Measurements from ENCODE around the gene SSTR5.

Gene SSTR5

GRCh38 chr16:1048442-1049112 is 24.0 kb upstream of the SSTR5 start:
- Histone ChIP-seq H3K4me3 (ENCODE audit: low read length) (peak overlapping the region; percentile 25; the same call in 1 of the 2 replicates), H3K27ac (ENCODE audit: low read length) (no peak overlapping the region), H3K36me3 (ENCODE audit: control insufficient read depth, insufficient read depth, low read length) (no peaks in the 10 kb centered on the region), H3K9me3 (ENCODE audit: control insufficient read depth, insufficient read depth, low read length) (no peaks in the 10 kb centered on the region), H3K4me1 (ENCODE audit: control insufficient read depth, insufficient read depth, low read length) (no peaks in the 10 kb centered on the region; the same call in 1 of the 2 replicates), H3K27me3 (ENCODE audit: control insufficient read depth, insufficient read depth, low read length) (no peaks in the 10 kb centered on the region)
- no peak for DNase-seq (ENCODE audit: low read depth, low spot score)
- WGBS (ENCODE audit: insufficient coverage, insufficient read length) = no CpG with 5 or more reads among the region's 37 CpGs

- Histone ChIP-seq H3K9me3 (ENCODE audit: control insufficient read depth, insufficient read depth, low read length) (no peaks in the 10 kb centered on the region), H3K4me1 (ENCODE audit: control insufficient read depth, insufficient read depth, low read length) (no peaks in the 10 kb centered on the region; the same call in 1 of the 2 replicates), H3K27me3 (ENCODE audit: control insufficient read depth, insufficient read depth, low read length) (no peaks in the 10 kb centered on the region), H3K36me3 (ENCODE audit: control insufficient read depth, insufficient read depth, low read length) (no peaks in the 10 kb centered on the region), H3K27ac (ENCODE audit: low read length) (no peak overlapping the region), H3K4me3 (ENCODE audit: low read length) (no peak overlapping the region)
- no CpG with 5 or more reads among the region's 31 CpGs for WGBS (ENCODE audit: insufficient coverage, insufficient read length)
- DNase-seq (ENCODE audit: low read depth, low spot score) = no peak
These were observed 23.2 kb upstream of the SSTR5 start for GRCh38 chr16:1049113-1049975.

GRCh38 chr16:1049976-1050247 is 22.6 kb upstream of the SSTR5 start:
- no peak for DNase-seq (ENCODE audit: low read depth, low spot score)
- WGBS (ENCODE audit: insufficient coverage, insufficient read length) = no CpG with 5 or more reads among the region's 11 CpGs
- no peak overlapping the region for H3K27ac ChIP-seq (ENCODE audit: low read length)
- no peaks in the 10 kb centered on the region for H3K36me3 ChIP-seq (ENCODE audit: control insufficient read depth, insufficient read depth, low read length)
- H3K4me3 ChIP-seq (ENCODE audit: low read length) = no peak overlapping the region
- H3K4me1 ChIP-seq (ENCODE audit: control insufficient read depth, insufficient read depth, low read length) = peaks cover 2% of the 10 kb centered on the region; the same call in 1 of the 2 replicates
- no peaks in the 10 kb centered on the region for H3K9me3 ChIP-seq (ENCODE audit: control insufficient read depth, insufficient read depth, low read length)
- no peaks in the 10 kb centered on the region for H3K27me3 ChIP-seq (ENCODE audit: control insufficient read depth, insufficient read depth, low read length)

GRCh38 chr16:1050516-1050915 is 22.0 kb upstream of the SSTR5 start:
- no peaks in the 10 kb centered on the region for H3K36me3 ChIP-seq (ENCODE audit: control insufficient read depth, insufficient read depth, low read length)
- no peaks in the 10 kb centered on the region for H3K27me3 ChIP-seq (ENCODE audit: control insufficient read depth, insufficient read depth, low read length)
- H3K9me3 ChIP-seq (ENCODE audit: control insufficient read depth, insufficient read depth, low read length) = no peaks in the 10 kb centered on the region
- no CpG with 5 or more reads among the region's 30 CpGs for WGBS (ENCODE audit: insufficient coverage, insufficient read length)
- DNase-seq (ENCODE audit: low read depth, low spot score) = no peak
- peaks cover 3% of the 10 kb centered on the region; the same call in 1 of the 2 replicates for H3K4me1 ChIP-seq (ENCODE audit: control insufficient read depth, insufficient read depth, low read length)
- H3K4me3 ChIP-seq (ENCODE audit: low read length) = no peak overlapping the region
- no peak overlapping the region for H3K27ac ChIP-seq (ENCODE audit: low read length)

- H3K27ac ChIP-seq (ENCODE audit: low read length) = no peak overlapping the region
- peaks cover 3% of the 10 kb centered on the region; the same call in 1 of the 2 replicates for H3K4me1 ChIP-seq (ENCODE audit: control insufficient read depth, insufficient read depth, low read length)
- H3K36me3 ChIP-seq (ENCODE audit: control insufficient read depth, insufficient read depth, low read length) = no peaks in the 10 kb centered on the region
- no CpG with 5 or more reads among the region's 15 CpGs for WGBS (ENCODE audit: insufficient coverage, insufficient read length)
- no peak overlapping the region for H3K4me3 ChIP-seq (ENCODE audit: low read length)
- DNase-seq (ENCODE audit: low read depth, low spot score) = no peak
- H3K9me3 ChIP-seq (ENCODE audit: control insufficient read depth, insufficient read depth, low read length) = no peaks in the 10 kb centered on the region
- H3K27me3 ChIP-seq (ENCODE audit: control insufficient read depth, insufficient read depth, low read length) = no peaks in the 10 kb centered on the region
These were observed 21.6 kb upstream of the SSTR5 start for GRCh38 chr16:1050921-1051320.

- H3K36me3 ChIP-seq (ENCODE audit: control insufficient read depth, insufficient read depth, low read length) = no peaks in the 10 kb centered on the region
- no peaks in the 10 kb centered on the region for H3K9me3 ChIP-seq (ENCODE audit: control insufficient read depth, insufficient read depth, low read length)
- no peak overlapping the region for H3K4me3 ChIP-seq (ENCODE audit: low read length)
- peaks cover 3% of the 10 kb centered on the region; the same call in 1 of the 2 replicates for H3K4me1 ChIP-seq (ENCODE audit: control insufficient read depth, insufficient read depth, low read length)
- WGBS (ENCODE audit: insufficient coverage, insufficient read length) = no CpG with 5 or more reads among the region's 17 CpGs
- no peak for DNase-seq (ENCODE audit: low read depth, low spot score)
- H3K27me3 ChIP-seq (ENCODE audit: control insufficient read depth, insufficient read depth, low read length) = no peaks in the 10 kb centered on the region
- no peak overlapping the region for H3K27ac ChIP-seq (ENCODE audit: low read length)
These were observed 21.1 kb upstream of the SSTR5 start for GRCh38 chr16:1051446-1051845.

GRCh38 chr16:1052721-1053120 is 19.8 kb upstream of the SSTR5 start:
- no CpG with 5 or more reads among the region's 9 CpGs for WGBS (ENCODE audit: insufficient coverage, insufficient read length)
- no peak for DNase-seq (ENCODE audit: low read depth, low spot score)

GRCh38 chr16:1053121-1053521 is 19.4 kb upstream of the SSTR5 start:
- H3K4me3 ChIP-seq (ENCODE audit: low read length) = no peak overlapping the region
- no peaks in the 10 kb centered on the region for H3K27me3 ChIP-seq (ENCODE audit: control insufficient read depth, insufficient read depth, low read length)
- no peak for DNase-seq (ENCODE audit: low read depth, low spot score)
- no peak overlapping the region for H3K27ac ChIP-seq (ENCODE audit: low read length)
- H3K4me1 ChIP-seq (ENCODE audit: control insufficient read depth, insufficient read depth, low read length) = peaks cover 3% of the 10 kb centered on the region; the same call in 1 of the 2 replicates
- no CpG with 5 or more reads among the region's 14 CpGs for WGBS (ENCODE audit: insufficient coverage, insufficient read length)
- H3K36me3 ChIP-seq (ENCODE audit: control insufficient read depth, insufficient read depth, low read length) = no peaks in the 10 kb centered on the region
- no peaks in the 10 kb centered on the region for H3K9me3 ChIP-seq (ENCODE audit: control insufficient read depth, insufficient read depth, low read length)

More at GRCh38 chr16:1052721-1053120, 19.8 kb upstream of the SSTR5 start:
- no peak overlapping the region for H3K27ac ChIP-seq (ENCODE audit: low read length)
- H3K4me1 ChIP-seq (ENCODE audit: control insufficient read depth, insufficient read depth, low read length) = peaks cover 3% of the 10 kb centered on the region; the same call in 1 of the 2 replicates
- H3K36me3 ChIP-seq (ENCODE audit: control insufficient read depth, insufficient read depth, low read length) = no peaks in the 10 kb centered on the region
- H3K9me3 ChIP-seq (ENCODE audit: control insufficient read depth, insufficient read depth, low read length) = no peaks in the 10 kb centered on the region
- H3K27me3 ChIP-seq (ENCODE audit: control insufficient read depth, insufficient read depth, low read length) = no peaks in the 10 kb centered on the region
- no peak overlapping the region for H3K4me3 ChIP-seq (ENCODE audit: low read length)

- no peak overlapping the region for H3K4me3 ChIP-seq (ENCODE audit: low read length)
- no peaks in the 10 kb centered on the region for H3K9me3 ChIP-seq (ENCODE audit: control insufficient read depth, insufficient read depth, low read length)
- no peaks in the 10 kb centered on the region for H3K27me3 ChIP-seq (ENCODE audit: control insufficient read depth, insufficient read depth, low read length)
- no peak overlapping the region for H3K27ac ChIP-seq (ENCODE audit: low read length)
- H3K36me3 ChIP-seq (ENCODE audit: control insufficient read depth, insufficient read depth, low read length) = no peaks in the 10 kb centered on the region
- H3K4me1 ChIP-seq (ENCODE audit: control insufficient read depth, insufficient read depth, low read length) = peaks cover 3% of the 10 kb centered on the region; the same call in 1 of the 2 replicates
- no peak for DNase-seq (ENCODE audit: low read depth, low spot score)
- no CpG with 5 or more reads among the region's 21 CpGs for WGBS (ENCODE audit: insufficient coverage, insufficient read length)
These were observed 18.7 kb upstream of the SSTR5 start for GRCh38 chr16:1053700-1054368.
